Activated B cell treated with CpG ODN at 0.5 μM for 24 hours (primary cell): ENCODE measurements around the gene PRKN. TPM values are rescaled to one million over a fixed set of nuclear protein-coding genes. Genes with fewer than 3 reads are reported as not detected.
"Not testable (repeated sequence)": the region's sequence is repeated elsewhere in the genome, so short reads cannot be mapped to it uniquely, and the experiment has no call there.

Source experiments
- ATAC-seq: fragments of 200-7000 bp; cut with Tn5 transposase; one replicate; pipeline ENCODE4 v1.10.0; 2021; ENCODE audit warnings: low read depth, mild to moderate bottlenecking, moderate library complexity
- CTCF ChIA-PET: fragments of 350-600 bp; sonication (Branson Sonifier 250); formaldehyde crosslinking; loops from one replicate; lab custom pipeline; 2021; ENCODE audit warnings: antibody characterized with exemption; lab: Charles Lee
- POLR2A ChIA-PET: fragments of 350-600 bp; sonication (Branson Sonifier 250); formaldehyde crosslinking; loops from one replicate; lab custom pipeline; 2021; ENCODE audit warnings: antibody characterized with exemption; lab: Charles Lee
- DNase-seq: peaks from one replicate; pipeline ENCODE4 v3.0.0; 2022
- H3K27ac Mint-ChIP-seq: one replicate; pipeline ENCODE4 v1.8.0; 2020; ENCODE audit warnings: mixed read lengths
- H3K27me3 Mint-ChIP-seq: one replicate; pipeline ENCODE4 v1.8.0; 2021; ENCODE audit warnings: mixed read lengths
- H3K36me3 Mint-ChIP-seq: one replicate; pipeline ENCODE4 v1.8.0; 2021; ENCODE audit warnings: low read depth, mixed read lengths
- H3K4me1 Mint-ChIP-seq: one replicate; pipeline ENCODE4 v1.8.0; 2021; ENCODE audit warnings: mixed read lengths
- H3K4me3 Mint-ChIP-seq: one replicate; pipeline ENCODE4 v1.8.0; 2020; ENCODE audit warnings: mild to moderate bottlenecking, mixed read lengths
- H3K9me3 Mint-ChIP-seq: one replicate; pipeline ENCODE4 v1.8.0; 2020; ENCODE audit warnings: mixed read lengths
- CTCF ChIP-seq: fragments of 200-600 bp; IDR thresholded peaks from one replicate; pipeline ENCODE4 v1.8.0; 2022; ENCODE audit warnings: antibody characterized with exemption, mild to moderate bottlenecking
- intact Hi-C: fragments of 100-400 bp; cut with micrococcal nuclease; formaldehyde crosslinking; loops from one replicate; pipeline ENCODE4 v1.15.1; 2024
- total RNA-seq: library from RNA; stranded (reverse); gene quantifications from 2 replicates; pipeline ENCODE4 v1.2.3, GENCODE V29; 2022

The PRKN gene
- total RNA-seq, 1 donor from 2014 or later = 2.3 TPM

DNA sequence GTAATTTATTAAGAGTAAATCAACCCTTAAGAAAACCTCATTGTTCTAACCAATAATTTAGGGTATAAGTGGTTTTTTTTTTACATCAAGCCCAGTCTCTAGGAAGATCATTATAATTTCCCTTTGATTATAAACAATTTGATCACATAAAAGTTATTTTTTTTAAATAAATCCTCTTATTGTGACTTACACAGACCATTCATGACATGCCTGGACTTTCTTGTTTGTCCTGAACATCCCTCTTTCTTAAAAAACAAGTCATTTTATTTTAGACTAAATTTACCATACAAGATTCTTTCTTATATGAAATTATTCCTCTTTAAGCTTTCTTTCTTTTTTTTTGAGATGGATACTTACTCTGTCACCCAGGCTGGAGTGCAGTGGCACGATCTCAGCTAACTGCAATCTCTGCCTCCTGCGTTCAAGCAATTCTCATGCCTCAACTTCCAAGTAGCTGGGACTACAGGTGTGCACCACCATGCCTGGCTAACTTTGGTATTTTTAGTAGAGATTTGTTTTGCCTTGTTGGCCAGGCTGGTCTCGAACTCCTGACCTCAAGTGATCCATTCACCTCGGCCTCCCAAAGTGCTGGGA lies 1400.1 kb downstream of the PRKN start:
- no peak for TF ChIP-seq CTCF
- Mint-ChIP-seq H3K4me3 (no peak overlapping the region), H3K27ac (no peak overlapping the region), H3K36me3 (no peaks in the 10 kb centered on the region), H3K9me3 (peaks cover 3% of the 10 kb centered on the region), H3K27me3 (peaks cover 1% of the 10 kb centered on the region), H3K4me1 (no peaks in the 10 kb centered on the region)
- no peak for DNase-seq
- ATAC-seq = no peak
- POLR2A ChIA-PET = no interaction called here
- CTCF ChIA-PET = no interaction called here
- intact Hi-C loops = no loop called here

DNA sequence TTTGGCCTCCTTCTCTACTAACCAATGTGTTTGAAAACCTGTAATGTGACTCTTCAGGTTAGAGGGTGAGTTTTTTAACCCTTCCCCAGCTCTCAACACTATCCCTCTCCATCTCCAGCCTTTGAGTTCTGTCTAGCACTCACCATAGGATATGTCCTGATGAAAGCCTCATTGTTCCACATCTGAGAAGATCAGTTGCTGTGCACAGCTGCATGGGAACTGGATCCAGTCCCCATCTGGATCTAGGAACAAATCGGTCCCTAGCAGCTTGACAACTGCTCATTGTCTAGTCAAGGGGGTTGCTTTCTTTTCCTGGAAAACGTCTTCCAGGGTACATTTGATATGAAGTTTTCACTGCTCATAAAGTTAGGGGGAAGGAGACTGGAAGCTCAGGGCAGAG lies 1408.3 kb downstream of the PRKN start:
- peaks cover 4% of the 10 kb centered on the region for H3K9me3 Mint-ChIP-seq
- intact Hi-C loops = no loop called here
- TF ChIP-seq CTCF = no peak
- no peak overlapping the region for H3K4me3 Mint-ChIP-seq
- no peaks in the 10 kb centered on the region for H3K4me1 Mint-ChIP-seq
- H3K27ac Mint-ChIP-seq = no peak overlapping the region
- no peak for DNase-seq
- no peak for ATAC-seq
- no peaks in the 10 kb centered on the region for H3K36me3 Mint-ChIP-seq
- H3K27me3 Mint-ChIP-seq = peaks cover 3% of the 10 kb centered on the region
- POLR2A ChIA-PET = interaction anchor here (0.6 kb wide), 1 partner anchor 38 kb away, joined by 6 read pairs; no protein-coding TSS in a partner anchor
- CTCF ChIA-PET = no interaction called here

GRCh38 chr6:161318456-161318855 lies 1409.1 kb downstream of the PRKN start:
- intact Hi-C loops = no loop called here
- CTCF ChIA-PET = no interaction called here

DNA sequence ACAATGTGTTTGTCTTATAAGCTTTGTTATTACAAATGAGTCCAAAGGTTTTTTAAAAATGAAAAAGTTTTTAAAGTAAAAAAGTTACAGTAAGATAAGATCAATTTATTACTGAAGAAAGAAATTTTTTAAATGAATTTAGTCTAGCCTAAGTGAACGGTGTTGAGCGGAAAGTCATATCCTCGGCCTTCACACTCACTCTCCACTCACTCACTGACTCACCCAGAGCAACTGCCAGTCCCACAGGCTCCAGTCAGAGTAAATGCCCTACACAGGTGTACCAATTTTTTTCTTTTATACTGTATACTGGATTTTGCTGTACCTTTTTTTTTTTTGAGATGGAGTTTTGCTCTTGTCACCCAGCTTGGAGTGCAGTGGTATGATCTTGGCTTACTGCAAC lies 1411.0 kb downstream of the PRKN start:
- CTCF ChIA-PET = no interaction called here
- DNase-seq = no peak
- Mint-ChIP-seq H3K27me3 (peaks cover 3% of the 10 kb centered on the region), H3K4me3 (no peak overlapping the region), H3K4me1 (no peaks in the 10 kb centered on the region), H3K27ac (no peak overlapping the region), H3K9me3 (peaks cover 4% of the 10 kb centered on the region), H3K36me3 (no peaks in the 10 kb centered on the region)
- no peak for TF ChIP-seq CTCF
- POLR2A ChIA-PET = no interaction called here
- intact Hi-C loops = no loop called here
- ATAC-seq = no peak

More at GRCh38 chr6:161318456-161318855, 1409.1 kb downstream of the PRKN start:
- DNase-seq (no peak), ATAC-seq (no peak)
- H3K4me3 Mint-ChIP-seq = no peak overlapping the region
- H3K4me1 Mint-ChIP-seq = no peaks in the 10 kb centered on the region
- peaks cover 3% of the 10 kb centered on the region for H3K27me3 Mint-ChIP-seq
- no peaks in the 10 kb centered on the region for H3K36me3 Mint-ChIP-seq
- no peak for TF ChIP-seq CTCF
- H3K9me3 Mint-ChIP-seq = peaks cover 4% of the 10 kb centered on the region
- POLR2A ChIA-PET = interaction anchor here (0.6 kb wide), 1 partner anchor 39 kb away, joined by 6 read pairs; no protein-coding TSS in a partner anchor
- H3K27ac Mint-ChIP-seq = no peak overlapping the region

GRCh38 chr6:161315246-161315917 lies 1412.2 kb downstream of the PRKN start:
- ATAC-seq, H3K27me3 Mint-ChIP-seq, H3K4me3 Mint-ChIP-seq, H3K4me1 Mint-ChIP-seq, POLR2A ChIA-PET, DNase-seq, H3K27ac Mint-ChIP-seq, H3K9me3 Mint-ChIP-seq, H3K36me3 Mint-ChIP-seq, CTCF ChIA-PET, intact Hi-C loops: not testable (repeated sequence)

- H3K27ac Mint-ChIP-seq, POLR2A ChIA-PET, H3K27me3 Mint-ChIP-seq, H3K4me3 Mint-ChIP-seq, H3K9me3 Mint-ChIP-seq, DNase-seq, H3K4me1 Mint-ChIP-seq, ATAC-seq, intact Hi-C loops, H3K36me3 Mint-ChIP-seq: not testable (repeated sequence)
- CTCF ChIA-PET = interaction anchor here (0.5 kb wide), 1 partner anchor 734 kb away, joined by 4 read pairs; no protein-coding TSS in a partner anchor
Observed at GRCh38 chr6:161314541-161315245, 1412.9 kb downstream of the PRKN start.
